GM19239 (cell line): ENCODE data around the gene CNTN5.
"Not testable (repeated sequence)": the region's sequence is repeated elsewhere in the genome, so short reads cannot be mapped to it uniquely, and the experiment has no call there.

ENCODE experiments used
- DNase-seq: peaks from one replicate; pipeline ENCODE4 v3.0.0; 2011; ENCODE audit warnings: low spot score; ENCODE audit not compliant: insufficient read length
- FAIRE-seq: peaks from 2 replicates; lab custom pipeline; 2011; peaks lifted over from hg19 to GRCh38; lab: Jason Lieb, UNC

CNTN5 gene

GRCh38 chr11:99020352-99021225 is at the start of gene CNTN5:
Gene CNTN5, plus strand, starts transcription at chr11:99020949.
- DNase-seq, result no peak
- no peak for FAIRE-seq

GRCh38 chr11:98979205-98979604 is 41.5 kb upstream of the CNTN5 start:
- DNase-seq (no peak), FAIRE-seq (no peak)

- FAIRE-seq (peak; percentile 73), DNase-seq (peak; percentile 17)
Measured at GRCh38 chr11:99015634-99016454, 4.9 kb upstream of the CNTN5 start.

- no peak for FAIRE-seq
Measured at GRCh38 chr11:99019696-99020095, 1.1 kb upstream of the CNTN5 start.

GRCh38 chr11:99037057-99037456 is 16.3 kb downstream of the CNTN5 start:
- no peak for DNase-seq
- no peak for FAIRE-seq

More at GRCh38 chr11:99019696-99020095, 1.1 kb upstream of the CNTN5 start:
- no peak for DNase-seq

GRCh38 chr11:99063331-99063730 is 42.6 kb downstream of the CNTN5 start:
- FAIRE-seq (no peak), DNase-seq (no peak)

GRCh38 chr11:99065121-99065520 is 44.4 kb downstream of the CNTN5 start:
- no peak for DNase-seq
- peak; percentile 14 for FAIRE-seq

GRCh38 chr11:99066618-99067317 is 46.0 kb downstream of the CNTN5 start:
- FAIRE-seq (no peak), DNase-seq (no peak)

- FAIRE-seq (no peak), DNase-seq (no peak)
Measured at GRCh38 chr11:99068832-99069231, 48.1 kb downstream of the CNTN5 start.

- DNase-seq (no peak), FAIRE-seq (peak; percentile 87)
Measured at GRCh38 chr11:99069856-99070444, 49.2 kb downstream of the CNTN5 start.

- DNase-seq (no peak), FAIRE-seq (no peak)
Measured at GRCh38 chr11:99079576-99079975, 58.8 kb downstream of the CNTN5 start.

- DNase-seq (no peak), FAIRE-seq (no peak)
Measured at GRCh38 chr11:99080154-99080553, 59.4 kb downstream of the CNTN5 start.

GRCh38 chr11:99098258-99098657 is 77.5 kb downstream of the CNTN5 start:
- DNase-seq (no peak), FAIRE-seq (no peak)

GRCh38 chr11:99098751-99099150 is 78.0 kb downstream of the CNTN5 start:
- DNase-seq, result peak; percentile 0
- no peak for FAIRE-seq

GRCh38 chr11:99117603-99118002 is 96.9 kb downstream of the CNTN5 start:
- DNase-seq, result no peak
- no peak for FAIRE-seq

- FAIRE-seq, DNase-seq: not testable (repeated sequence)
Measured at GRCh38 chr11:99133862-99134261, 113.1 kb downstream of the CNTN5 start.

- FAIRE-seq (no peak), DNase-seq (no peak)
Measured at GRCh38 chr11:99135508-99135907, 114.8 kb downstream of the CNTN5 start.

- no peak for FAIRE-seq
- no peak for DNase-seq
Measured at GRCh38 chr11:99142237-99142636, 121.5 kb downstream of the CNTN5 start.

GRCh38 chr11:99148352-99148751 is 127.6 kb downstream of the CNTN5 start:
- no peak for FAIRE-seq
- no peak for DNase-seq

- DNase-seq (no peak), FAIRE-seq (no peak)
Measured at GRCh38 chr11:99154277-99154676, 133.5 kb downstream of the CNTN5 start.
